ENCODE results near the gene MAX. TPM values are rescaled to one million over a fixed set of nuclear protein-coding genes. Genes with fewer than 3 reads are reported as not detected.
A peak's percentile ranks its signal among the peaks of the same experiment; 100 is the strongest.

The MAX gene, protein sequence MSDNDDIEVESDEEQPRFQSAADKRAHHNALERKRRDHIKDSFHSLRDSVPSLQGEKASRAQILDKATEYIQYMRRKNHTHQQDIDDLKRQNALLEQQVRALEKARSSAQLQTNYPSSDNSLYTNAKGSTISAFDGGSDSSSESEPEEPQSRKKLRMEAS
- 115 and 116 TPM in 2 replicates for total RNA-seq

DNA sequence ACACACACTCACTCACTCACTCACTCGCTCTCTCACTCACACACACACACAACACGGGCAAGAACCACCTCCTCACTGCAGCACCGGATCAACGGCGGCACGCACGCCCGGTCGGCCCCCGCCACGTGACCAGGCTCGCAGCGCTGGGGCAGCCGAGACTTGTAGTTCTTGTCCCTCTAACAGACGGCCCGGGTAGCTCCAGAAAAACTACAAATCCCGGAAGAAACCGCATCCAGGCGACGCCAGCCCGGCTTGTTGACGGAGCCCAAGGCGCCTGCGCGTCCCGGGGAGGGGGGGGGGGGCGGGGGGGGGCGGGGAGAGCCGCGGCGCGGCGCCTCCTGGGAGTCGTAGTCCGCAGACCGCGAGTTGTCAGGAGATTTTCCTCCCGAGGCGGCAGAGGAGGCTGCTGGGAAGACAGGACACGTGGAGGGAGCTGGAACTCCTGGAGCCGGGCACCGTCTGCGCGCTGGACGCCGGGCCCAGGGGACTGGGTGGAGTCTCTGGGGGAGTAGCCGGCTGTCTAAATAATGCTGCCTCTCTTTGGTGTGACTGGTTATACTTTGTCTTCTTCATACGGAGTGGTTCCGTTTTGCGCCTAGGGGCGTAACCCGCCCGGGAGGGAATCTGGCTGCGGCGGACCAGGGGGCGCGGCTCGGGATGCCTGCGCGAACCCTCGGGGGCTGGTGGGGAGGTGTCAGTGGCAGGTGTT lies at the start of gene MAX:
Gene MAX, minus strand, starts transcription at position 77 of the 709 bp plus-strand sequence. CDS start 178 bp downstream, outside the sequence.
- peak within 1 kb of the TSS; percentile 89 for H3K4me3 Mint-ChIP-seq
- TF ChIP-seq, protein P1, sequence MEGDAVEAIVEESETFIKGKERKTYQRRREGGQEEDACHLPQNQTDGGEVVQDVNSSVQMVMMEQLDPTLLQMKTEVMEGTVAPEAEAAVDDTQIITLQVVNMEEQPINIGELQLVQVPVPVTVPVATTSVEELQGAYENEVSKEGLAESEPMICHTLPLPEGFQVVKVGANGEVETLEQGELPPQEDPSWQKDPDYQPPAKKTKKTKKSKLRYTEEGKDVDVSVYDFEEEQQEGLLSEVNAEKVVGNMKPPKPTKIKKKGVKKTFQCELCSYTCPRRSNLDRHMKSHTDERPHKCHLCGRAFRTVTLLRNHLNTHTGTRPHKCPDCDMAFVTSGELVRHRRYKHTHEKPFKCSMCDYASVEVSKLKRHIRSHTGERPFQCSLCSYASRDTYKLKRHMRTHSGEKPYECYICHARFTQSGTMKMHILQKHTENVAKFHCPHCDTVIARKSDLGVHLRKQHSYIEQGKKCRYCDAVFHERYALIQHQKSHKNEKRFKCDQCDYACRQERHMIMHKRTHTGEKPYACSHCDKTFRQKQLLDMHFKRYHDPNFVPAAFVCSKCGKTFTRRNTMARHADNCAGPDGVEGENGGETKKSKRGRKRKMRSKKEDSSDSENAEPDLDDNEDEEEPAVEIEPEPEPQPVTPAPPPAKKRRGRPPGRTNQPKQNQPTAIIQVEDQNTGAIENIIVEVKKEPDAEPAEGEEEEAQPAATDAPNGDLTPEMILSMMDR (IDR thresholded peaks at IDR 0.05): no peak
- ATAC-seq (ENCODE audit: low read depth): peak; percentile 86
- DNase-seq: peak; percentile 92
- peaks cover 13% of the 10 kb centered on the region for H3K36me3 Mint-ChIP-seq (ENCODE audit: low read depth)
- CTCF ChIA-PET: interaction anchor here (0.7 to 2.1 kb wide), 3 partner anchors 56 to 116 kb away, joined by 3 to 8 read pairs (median 5); partner anchors contain the start of gene FNTB
- peak within 1 kb of the TSS; percentile 95 for H3K27ac Mint-ChIP-seq
- POLR2A ChIA-PET: interaction anchor here (0.6 to 1.7 kb wide), 16 partner anchors 9 to 1152 kb away, joined by 3 to 22 read pairs (median 4); partner anchors contain the start of genes FNTB and FUT8
- H3K27me3 Mint-ChIP-seq: no peaks in the 10 kb centered on the region
- intact Hi-C loops (cut with micrococcal nuclease): loop anchor here (1.0 to 5.0 kb wide), 10 partner anchors 28 to 1460 kb away; partner anchors contain the start of genes CHURC1, FUT8 and WDR89
- H3K9me3 Mint-ChIP-seq: no peaks in the 10 kb centered on the region
- H3K4me1 Mint-ChIP-seq: peaks cover 42% of the 10 kb centered on the region

DNA sequence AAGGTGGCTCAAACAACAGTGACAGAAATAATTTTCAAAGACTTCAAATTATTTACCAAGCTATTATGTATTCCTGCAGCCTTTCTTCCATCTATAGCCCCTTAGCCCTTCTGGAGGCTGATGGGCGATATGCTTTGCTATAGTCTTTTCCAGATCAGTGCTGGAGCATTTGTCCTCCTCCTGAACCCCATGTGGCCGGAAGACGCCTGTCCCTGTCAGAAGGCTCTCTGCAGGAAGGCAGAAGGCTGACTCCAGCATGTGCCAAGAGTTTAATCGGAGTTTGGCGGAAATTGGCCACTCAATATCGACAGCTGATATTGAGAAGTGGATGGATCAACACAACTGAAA lies 49.3 kb upstream of the MAX start:
- Mint-ChIP-seq H3K4me1 (peaks cover 8% of the 10 kb centered on the region), H3K27ac (no peak overlapping the region), H3K36me3 (ENCODE audit: low read depth) (no peaks in the 10 kb centered on the region), H3K4me3 (no peak overlapping the region), H3K9me3 (no peaks in the 10 kb centered on the region), H3K27me3 (no peaks in the 10 kb centered on the region)
- DNase-seq (no peak), ATAC-seq (ENCODE audit: low read depth) (no peak)
- TF ChIP-seq, protein P1 (IDR thresholded peaks at IDR 0.05): no peak
- intact Hi-C loops (cut with micrococcal nuclease): no loop called here
- POLR2A ChIA-PET: interaction anchor here (0.6 kb wide), 1 partner anchor 305 kb away, joined by 5 read pairs; no protein-coding TSS in a partner anchor
- CTCF ChIA-PET: no interaction called here

DNA sequence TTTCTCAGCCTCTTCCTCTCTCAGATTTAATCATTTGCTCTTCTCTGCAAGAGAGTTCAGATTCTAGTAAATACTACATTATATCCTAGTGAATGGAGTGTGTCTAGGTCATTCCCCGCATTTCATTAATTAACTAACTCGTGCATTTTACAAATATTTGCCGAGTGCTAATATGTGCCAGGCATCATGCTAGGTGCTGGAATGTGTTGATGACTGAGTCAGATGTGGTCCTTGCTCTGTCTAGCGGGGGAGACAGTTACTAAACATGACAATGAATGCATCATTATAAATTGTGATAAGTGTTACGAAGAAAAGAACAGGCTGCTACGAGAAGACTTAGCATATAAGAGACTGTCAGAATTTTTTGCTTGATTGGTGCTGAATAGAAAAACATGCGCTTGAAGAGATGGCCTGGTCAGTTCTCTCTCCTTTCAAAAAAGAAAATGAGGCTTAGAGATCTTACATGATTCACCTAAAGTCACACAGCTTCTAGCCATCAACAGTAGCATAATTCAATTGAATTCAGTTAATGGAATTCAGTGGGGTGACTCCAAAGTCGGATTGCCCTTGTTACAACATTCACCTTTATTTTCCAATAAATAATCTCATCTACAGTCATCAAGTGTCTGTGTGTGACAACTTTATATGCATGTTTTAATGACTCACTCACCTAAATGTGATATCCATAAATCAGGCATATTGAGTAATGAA lies 48.7 kb upstream of the MAX start:
- ATAC-seq (ENCODE audit: low read depth) (no peak), DNase-seq (no peak)
- H3K4me1 Mint-ChIP-seq: peaks cover 3% of the 10 kb centered on the region
- intact Hi-C loops (cut with micrococcal nuclease): no loop called here
- TF ChIP-seq, protein P1 (IDR thresholded peaks at IDR 0.05): no peak
- no peak overlapping the region for H3K27ac Mint-ChIP-seq
- POLR2A ChIA-PET: interaction anchor here (0.6 kb wide), 1 partner anchor 305 kb away, joined by 5 read pairs; no protein-coding TSS in a partner anchor
- H3K27me3 Mint-ChIP-seq: no peaks in the 10 kb centered on the region
- CTCF ChIA-PET: no interaction called here
- no peak overlapping the region for H3K4me3 Mint-ChIP-seq
- no peaks in the 10 kb centered on the region for H3K9me3 Mint-ChIP-seq
- no peaks in the 10 kb centered on the region for H3K36me3 Mint-ChIP-seq (ENCODE audit: low read depth)

DNA sequence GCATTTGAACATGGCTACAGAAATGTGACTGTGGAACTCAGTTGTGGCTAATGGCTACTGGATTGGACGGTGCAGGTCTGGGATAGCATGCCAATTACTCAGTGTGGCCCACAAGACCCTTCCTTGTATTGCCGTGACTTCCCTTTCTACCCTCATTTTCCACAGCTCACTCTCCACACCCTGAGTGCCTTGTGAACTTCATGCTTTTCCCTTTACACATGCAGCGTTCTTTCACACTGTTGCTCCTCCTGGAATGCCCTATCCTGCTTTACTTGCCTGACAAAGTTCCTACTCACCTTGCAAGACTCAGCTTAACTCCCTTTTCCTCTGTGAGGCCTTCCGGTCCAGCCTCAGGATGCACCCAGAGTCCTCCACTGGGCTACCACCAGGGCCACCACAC lies 46.8 kb upstream of the MAX start:
- Mint-ChIP-seq H3K36me3 (ENCODE audit: low read depth) (no peaks in the 10 kb centered on the region), H3K27ac (no peak overlapping the region), H3K27me3 (peaks cover 9% of the 10 kb centered on the region), H3K4me1 (no peaks in the 10 kb centered on the region), H3K4me3 (no peak overlapping the region), H3K9me3 (no peaks in the 10 kb centered on the region)
- intact Hi-C loops (cut with micrococcal nuclease): no loop called here
- TF ChIP-seq, protein P1 (IDR thresholded peaks at IDR 0.05): no peak
- DNase-seq: no peak
- POLR2A ChIA-PET: no interaction called here
- CTCF ChIA-PET: no interaction called here
- ATAC-seq (ENCODE audit: low read depth): no peak

DNA sequence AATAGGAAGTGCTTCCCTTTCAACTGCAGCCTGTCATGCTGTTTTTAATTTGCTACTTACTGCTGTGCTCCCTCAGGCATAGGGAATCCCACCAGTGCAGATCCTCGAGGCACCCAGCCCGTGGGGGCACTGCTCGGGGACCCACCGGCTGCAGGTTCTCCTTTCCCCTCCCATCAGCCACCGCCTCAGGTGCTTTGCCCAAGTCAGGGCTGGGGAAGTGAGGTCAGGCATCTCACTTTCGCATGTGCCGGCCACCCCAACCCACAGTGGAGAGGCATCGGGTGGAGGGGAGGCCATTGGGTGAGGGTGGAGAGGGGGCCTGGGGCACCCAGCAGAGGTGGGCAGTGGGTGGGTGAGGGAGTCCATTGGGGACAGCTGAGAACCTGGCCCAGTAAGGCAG lies 41.9 kb upstream of the MAX start:
- CTCF ChIA-PET: no interaction called here
- ATAC-seq (ENCODE audit: low read depth) (no peak), DNase-seq (no peak)
- TF ChIP-seq, protein P1 (IDR thresholded peaks at IDR 0.05): no peak
- H3K36me3 Mint-ChIP-seq (ENCODE audit: low read depth): no peaks in the 10 kb centered on the region
- no peak overlapping the region for H3K4me3 Mint-ChIP-seq
- no peaks in the 10 kb centered on the region for H3K4me1 Mint-ChIP-seq
- POLR2A ChIA-PET: no interaction called here
- peaks cover 18% of the 10 kb centered on the region for H3K27me3 Mint-ChIP-seq
- no peaks in the 10 kb centered on the region for H3K9me3 Mint-ChIP-seq
- no peak overlapping the region for H3K27ac Mint-ChIP-seq
- intact Hi-C loops (cut with micrococcal nuclease): no loop called here

Data from activated B cell treated with CpG ODN at 0.5 μM for 24 hours (primary cell).